Measurements from ENCODE around the gene UFC1.

UFC1 gene

GRCh38 chr1:161196111-161196510, 42.3 kb downstream of the UFC1 start:
- TF ChIP-seq CTCF (conservative IDR thresholded peaks at IDR 0.05; ENCODE audit: control insufficient read depth, insufficient read depth, low read depth, low read length), result no peak
- H3K4me3 ChIP-seq (ENCODE audit: control insufficient read depth, low read depth, low read length), result peak overlapping the region; percentile 85
- DNase-seq (ENCODE audit: low read depth), result no peak

GRCh38 chr1:161196521-161197451, 43.0 kb downstream of the UFC1 start:
- peak; percentile 93 for DNase-seq (ENCODE audit: low read depth)
- peak overlapping the region; percentile 85 for H3K4me3 ChIP-seq (ENCODE audit: control insufficient read depth, low read depth, low read length)
- no peak for TF ChIP-seq CTCF (conservative IDR thresholded peaks at IDR 0.05; ENCODE audit: control insufficient read depth, insufficient read depth, low read depth, low read length)

GRCh38 chr1:161197560-161198193, 43.9 kb downstream of the UFC1 start:
- H3K4me3 ChIP-seq (ENCODE audit: control insufficient read depth, low read depth, low read length), result peak overlapping the region; percentile 85
- peak; percentile 43 for DNase-seq (ENCODE audit: low read depth)
- no peak for TF ChIP-seq CTCF (conservative IDR thresholded peaks at IDR 0.05; ENCODE audit: control insufficient read depth, insufficient read depth, low read depth, low read length)

- peak overlapping the region; percentile 85 for H3K4me3 ChIP-seq (ENCODE audit: control insufficient read depth, low read depth, low read length)
- no peak for TF ChIP-seq CTCF (conservative IDR thresholded peaks at IDR 0.05; ENCODE audit: control insufficient read depth, insufficient read depth, low read depth, low read length)
- DNase-seq (ENCODE audit: low read depth), result peak; percentile 48
Measured at GRCh38 chr1:161198194-161198896, 44.6 kb downstream of the UFC1 start.

- no peak for TF ChIP-seq CTCF (conservative IDR thresholded peaks at IDR 0.05; ENCODE audit: control insufficient read depth, insufficient read depth, low read depth, low read length)
- peak within 1 kb of the TSS; percentile 85 for H3K4me3 ChIP-seq (ENCODE audit: control insufficient read depth, low read depth, low read length)
- peak; percentile 98 for DNase-seq (ENCODE audit: low read depth)
Measured at GRCh38 chr1:161198897-161199431, 45.2 kb downstream of the UFC1 start, which contains the start of gene ADAMTS4. Gene ADAMTS4, minus strand, starts transcription at chr1:161199054. Its CDS starts 427 bp downstream, at chr1:161198627.

- no peak for DNase-seq (ENCODE audit: low read depth)
- H3K4me3 ChIP-seq (ENCODE audit: control insufficient read depth, low read depth, low read length), result peak overlapping the region; percentile 14
Measured at GRCh38 chr1:161199506-161200139, 45.8 kb downstream of the UFC1 start.

More at GRCh38 chr1:161199506-161200139, 45.8 kb downstream of the UFC1 start:
- TF ChIP-seq CTCF (conservative IDR thresholded peaks at IDR 0.05; ENCODE audit: control insufficient read depth, insufficient read depth, low read depth, low read length), result no peak

Data from fibroblast of mammary gland (primary cell).